Glomerular visceral epithelial cell (primary cell): Measurements from ENCODE around the gene KCNF1.

Source experiments
- DNase-seq: peaks from one replicate; pipeline ENCODE4 v3.0.0-alpha.2; 2016; ENCODE audit errors: extremely low spot score

Gene KCNF1

DNA sequence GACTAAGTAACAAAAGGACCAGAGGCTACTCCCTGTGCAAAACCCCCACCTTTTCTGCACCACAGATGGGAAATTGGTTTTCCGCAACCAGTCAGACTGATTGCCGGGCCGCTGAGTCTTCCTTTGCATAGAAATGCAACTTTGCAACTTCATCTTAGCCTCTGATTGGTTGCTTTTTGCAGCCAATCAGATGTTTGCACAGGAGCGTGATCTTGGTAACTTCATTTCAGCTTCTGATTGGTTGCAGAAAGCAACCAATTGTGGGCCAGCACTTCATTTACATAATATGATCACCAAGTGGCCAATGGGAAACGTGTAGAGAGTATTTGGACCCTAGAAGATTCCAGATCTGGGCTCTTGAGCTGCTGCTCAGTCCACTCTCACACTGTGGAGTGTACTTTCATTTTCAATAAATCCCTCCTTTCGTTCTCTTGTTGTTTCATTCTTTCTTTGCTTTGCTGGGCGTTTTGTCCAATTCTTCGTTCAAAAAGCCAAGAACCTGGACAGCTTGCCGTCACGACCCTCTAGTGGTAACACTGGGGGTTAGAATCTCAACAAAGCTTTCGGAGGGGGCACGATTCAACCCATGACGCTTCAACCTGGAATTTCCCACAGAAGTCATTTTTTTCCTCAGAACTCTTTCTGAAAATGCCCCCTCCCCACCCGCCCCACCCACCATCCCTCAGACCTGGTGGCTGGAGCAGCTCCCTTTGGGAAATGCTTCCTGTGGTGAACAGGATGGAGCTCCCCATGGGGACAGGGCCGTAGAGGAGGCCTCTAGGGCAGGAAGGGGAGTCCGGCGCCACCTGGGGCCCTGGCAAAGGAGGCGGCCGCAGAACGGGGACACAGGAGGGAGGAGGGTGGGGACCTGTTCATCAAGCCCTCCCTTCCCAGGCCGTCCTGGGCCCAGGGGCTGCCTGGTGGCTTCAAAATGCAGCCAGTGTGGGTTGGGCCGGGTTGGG, 31.8 kb upstream of the KCNF1 start:
- no peak for DNase-seq

GRCh38 chr2:10880586-10881321, 31.0 kb upstream of the KCNF1 start:
- no peak for DNase-seq

- DNase-seq, result no peak
These were observed 29.2 kb upstream of the KCNF1 start for GRCh38 chr2:10882568-10882967.

DNA sequence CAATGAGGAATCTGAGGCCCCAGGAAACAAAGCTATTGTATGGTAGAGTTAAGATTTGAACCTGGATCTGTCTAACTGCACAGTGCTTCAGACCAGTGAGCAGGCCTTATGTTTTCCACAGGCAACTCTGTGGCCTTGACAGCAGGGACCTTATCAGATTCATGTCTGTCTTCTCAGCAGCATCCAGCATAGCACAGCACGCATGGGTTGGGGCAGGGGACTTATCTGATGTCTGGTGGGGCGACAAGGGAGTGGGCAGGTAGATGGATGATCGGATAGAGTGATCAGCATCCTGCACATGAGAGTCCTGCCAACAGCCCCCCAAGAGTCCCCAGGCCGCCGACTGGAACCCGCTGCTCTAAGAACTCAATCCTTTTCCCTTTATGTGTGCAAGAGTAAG, 28.7 kb upstream of the KCNF1 start:
- DNase-seq, result no peak

GRCh38 chr2:10883801-10884478, 27.8 kb upstream of the KCNF1 start:
- no peak for DNase-seq

DNA sequence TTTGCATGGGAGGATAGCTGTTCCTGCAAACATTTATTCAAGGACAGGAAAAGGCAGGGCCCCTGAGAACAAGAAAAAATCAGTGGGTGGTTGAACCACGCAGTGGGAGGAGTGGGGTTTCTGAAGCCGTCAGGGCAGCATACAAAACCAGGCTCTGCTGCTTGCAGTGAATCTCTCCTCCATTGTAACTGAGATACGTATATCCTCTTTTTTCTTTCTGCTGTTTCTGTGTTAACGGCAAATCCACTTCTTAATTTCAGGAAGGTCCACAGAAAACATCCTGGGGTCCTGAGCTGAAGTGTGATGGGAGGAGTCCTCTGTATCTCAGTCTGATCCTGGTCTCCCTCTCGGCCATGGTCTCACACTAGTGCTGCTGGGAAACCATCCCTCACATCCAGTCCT, 27.2 kb upstream of the KCNF1 start:
- DNase-seq, result no peak

GRCh38 chr2:10885094-10885860, 26.5 kb upstream of the KCNF1 start:
- DNase-seq, result no peak

DNA sequence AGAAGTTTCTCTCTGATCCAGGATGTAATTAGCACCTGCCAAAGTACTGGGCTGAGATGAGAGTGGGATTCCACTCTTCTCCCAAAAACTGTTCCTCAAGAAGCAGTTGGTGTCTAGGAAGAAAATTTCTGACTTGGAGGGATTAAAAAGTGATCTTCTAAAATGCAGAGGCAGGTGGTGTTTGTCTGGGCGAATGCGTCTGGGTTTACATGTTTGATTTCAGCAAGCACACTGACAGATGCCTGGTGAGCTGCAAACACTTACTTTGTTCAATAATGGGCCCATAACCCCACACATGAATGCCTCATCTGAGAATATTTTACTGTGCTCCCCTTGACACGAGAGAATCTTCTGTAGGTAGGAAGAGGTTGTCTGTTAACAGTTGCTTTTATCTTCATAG, 24.3 kb upstream of the KCNF1 start:
- DNase-seq, result no peak

DNA sequence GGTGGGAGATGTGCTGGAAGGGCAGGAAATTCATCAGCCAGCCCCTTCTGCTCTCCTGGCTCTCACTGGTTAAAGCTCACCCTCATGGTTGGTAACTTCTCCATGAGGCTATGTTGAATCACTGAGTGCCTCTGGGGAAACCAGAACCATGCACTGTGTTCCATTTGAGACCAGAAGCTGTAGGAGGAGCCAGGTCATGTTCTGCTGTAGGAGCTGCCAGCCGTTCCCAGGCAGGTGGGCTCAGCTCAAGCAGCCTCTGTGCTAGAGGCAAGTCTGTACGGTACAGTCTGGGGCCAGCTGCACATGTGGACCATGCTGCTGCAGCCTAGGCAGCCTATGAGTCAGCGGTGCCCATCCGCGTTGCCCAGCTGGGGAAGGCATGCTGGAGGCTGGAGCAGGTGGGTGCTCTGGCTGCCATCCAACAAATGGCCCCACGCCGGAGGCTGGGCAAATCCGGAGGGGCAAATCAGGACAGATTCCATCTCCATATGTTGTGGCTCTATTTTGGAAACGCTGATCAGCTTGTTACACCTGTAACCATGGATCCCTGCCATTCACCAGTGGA, 22.0 kb upstream of the KCNF1 start:
- no peak for DNase-seq

GRCh38 chr2:10890706-10891270, 20.9 kb upstream of the KCNF1 start:
- no peak for DNase-seq

GRCh38 chr2:10891390-10891789, 20.3 kb upstream of the KCNF1 start:
- no peak for DNase-seq

DNA sequence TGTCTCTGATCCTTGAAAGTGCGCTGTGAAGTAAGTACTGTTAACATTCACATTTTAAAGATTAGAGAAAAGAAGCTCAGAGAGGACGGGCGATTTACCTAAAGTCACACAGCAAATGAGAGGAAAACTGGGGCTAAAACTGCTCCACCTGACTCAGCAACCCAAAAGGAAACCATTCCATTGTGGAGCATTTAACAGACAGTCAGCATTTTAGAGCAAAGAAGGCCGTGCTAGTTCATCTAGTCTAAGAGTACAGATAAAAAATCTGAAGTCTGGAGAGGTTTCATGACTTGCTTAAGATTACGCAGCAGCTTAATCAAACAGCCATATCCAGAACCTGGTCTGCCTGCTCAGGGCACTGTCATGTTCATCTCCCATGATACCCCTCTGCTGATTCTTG, 19.9 kb upstream of the KCNF1 start:
- DNase-seq, result no peak

DNA sequence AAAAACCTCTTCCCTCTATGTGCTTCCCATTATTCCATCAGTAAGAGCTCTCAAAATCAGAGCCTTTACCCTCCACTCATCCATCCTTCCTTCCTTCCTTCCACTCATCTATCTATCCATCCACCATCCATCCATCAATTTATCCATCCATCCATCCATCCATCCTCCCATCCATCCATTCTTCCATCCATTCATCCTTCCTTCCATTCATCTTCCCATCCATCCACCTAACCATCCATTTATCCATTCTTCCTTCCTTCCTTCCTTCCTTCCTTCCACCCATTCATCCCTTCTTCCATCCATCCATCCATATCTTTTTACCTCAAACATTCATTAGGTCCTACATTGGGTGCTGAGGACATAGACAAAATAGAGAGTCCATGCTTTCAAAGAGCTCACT, 19.4 kb upstream of the KCNF1 start:
- DNase-seq, result no peak

GRCh38 chr2:10892796-10893350, 18.9 kb upstream of the KCNF1 start:
- DNase-seq, result no peak

- no peak for DNase-seq
These were observed 17.3 kb upstream of the KCNF1 start for GRCh38 chr2:10894264-10894935.

DNA sequence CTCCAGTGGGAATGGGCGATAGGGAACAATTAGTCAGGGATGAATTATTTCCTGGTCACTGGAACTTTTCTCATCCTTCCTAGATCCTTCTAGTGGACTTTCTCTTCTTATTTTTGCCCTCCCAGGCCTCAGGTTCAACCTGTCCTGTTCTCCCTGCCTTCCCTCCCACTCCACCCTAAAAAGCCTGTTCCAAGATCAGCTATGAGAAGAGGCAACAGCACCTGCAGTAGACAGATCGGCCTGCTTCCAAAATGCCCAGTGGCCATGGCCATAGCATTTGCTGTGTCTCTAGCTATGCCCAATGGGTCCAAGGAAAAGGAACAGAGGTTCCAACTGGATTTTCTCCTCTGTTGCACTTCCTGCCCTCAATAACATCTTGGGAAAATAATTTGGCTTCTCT, 16.5 kb upstream of the KCNF1 start:
- no peak for DNase-seq

GRCh38 chr2:10897956-10898355, 13.8 kb upstream of the KCNF1 start:
- DNase-seq, result no peak

GRCh38 chr2:10900216-10901109, 11.3 kb upstream of the KCNF1 start:
- DNase-seq, result peak; percentile 11
